Measurements from ENCODE around the gene NRXN3.
"Not testable (repeated sequence)": the region's sequence is repeated elsewhere in the genome, so short reads cannot be mapped to it uniquely, and the experiment has no call there.

NRXN3 gene

DNA sequence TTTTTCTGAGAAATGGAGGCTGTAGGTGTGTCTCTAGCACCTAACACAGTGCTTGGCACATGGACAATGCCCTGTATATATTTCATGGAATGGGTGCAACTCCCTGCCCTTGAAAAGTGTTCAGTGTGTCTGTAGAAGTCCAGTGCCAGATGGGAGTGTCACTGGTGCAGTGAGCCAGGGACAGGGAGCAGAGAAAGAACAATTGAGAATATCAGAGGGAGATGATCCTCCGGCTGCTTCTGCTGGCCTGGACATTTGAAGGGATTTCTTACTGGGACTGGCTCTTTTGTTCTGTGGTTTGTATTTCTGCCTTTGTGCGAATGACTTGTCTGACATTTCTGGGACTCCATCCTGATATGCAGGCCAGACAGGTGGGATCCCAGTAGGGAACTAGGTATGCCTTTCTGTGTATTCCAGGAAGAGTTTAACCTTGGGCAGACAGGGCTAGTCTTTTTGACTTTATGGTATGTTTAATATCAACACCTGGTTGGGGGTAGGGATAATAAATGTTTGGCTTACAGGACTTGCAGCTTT, 328.0 kb downstream of the NRXN3 start:
- Histone ChIP-seq H3K9ac (ENCODE audit: low read length) (no peak overlapping the region), H3K4me3 (ENCODE audit: low read depth in 1 of 2, low read length in 2 of 2) (no peak overlapping the region), H3K27ac (ENCODE audit: low read depth, low read length) (no peak overlapping the region), H3K27me3 (ENCODE audit: control insufficient read depth in 1 of 2, insufficient read depth in 2 of 2, low read length in 2 of 2) (no peaks in the 10 kb centered on the region), H3K4me1 (ENCODE audit: insufficient read depth, low read length) (no peaks in the 10 kb centered on the region), H3K36me3 (ENCODE audit: insufficient read depth, low read length) (no peaks in the 10 kb centered on the region), H3K9me3 (ENCODE audit: low read length) (no peaks in the 10 kb centered on the region)

DNA sequence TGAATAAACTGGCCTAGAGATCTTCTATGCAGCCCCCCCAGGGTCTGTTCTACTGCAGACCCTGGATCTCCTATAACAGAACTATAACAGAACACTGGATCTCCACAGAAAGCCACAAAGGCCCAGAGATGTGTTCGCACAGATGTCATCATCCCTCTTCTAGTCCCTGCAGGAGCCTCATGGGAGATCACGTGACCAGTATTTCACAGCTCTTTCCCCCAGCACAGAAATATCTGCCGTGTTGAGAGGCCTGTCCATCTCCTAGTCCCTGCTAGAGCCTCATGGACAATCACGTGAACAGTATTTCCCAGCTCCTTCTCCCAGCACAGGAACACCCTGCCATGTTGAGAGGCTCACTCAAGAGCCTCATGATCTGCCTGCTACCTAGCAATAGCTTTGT, 331.7 kb downstream of the NRXN3 start:
- no peak overlapping the region for H3K9ac ChIP-seq (ENCODE audit: low read length)
- H3K27ac ChIP-seq (ENCODE audit: low read depth, low read length), result no peak overlapping the region
- no peak overlapping the region for H3K4me3 ChIP-seq (ENCODE audit: low read depth in 1 of 2, low read length in 2 of 2)
- no peaks in the 10 kb centered on the region for H3K9me3 ChIP-seq (ENCODE audit: low read length)
- no peaks in the 10 kb centered on the region for H3K27me3 ChIP-seq (ENCODE audit: control insufficient read depth in 1 of 2, insufficient read depth in 2 of 2, low read length in 2 of 2)
- H3K36me3 ChIP-seq (ENCODE audit: insufficient read depth, low read length), result no peaks in the 10 kb centered on the region
- no peaks in the 10 kb centered on the region for H3K4me1 ChIP-seq (ENCODE audit: insufficient read depth, low read length)

DNA sequence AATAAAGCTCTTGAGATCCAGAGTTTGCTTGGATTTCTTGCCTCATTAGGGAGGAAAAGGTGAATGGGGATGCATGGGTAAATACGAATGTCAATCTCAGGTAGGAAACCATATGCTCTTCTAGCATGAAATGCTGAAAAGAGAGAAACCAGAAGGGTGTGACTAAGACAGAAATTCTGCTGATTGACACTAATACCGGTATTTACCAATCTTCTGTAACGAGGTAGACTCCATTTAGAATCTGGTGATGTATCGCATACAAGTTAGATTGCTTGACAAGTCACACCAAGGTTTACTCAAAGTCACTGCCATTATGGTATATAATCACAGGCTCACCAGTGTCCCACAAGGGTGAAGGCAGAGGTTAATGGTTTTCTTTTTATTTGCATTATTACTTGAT, 337.9 kb downstream of the NRXN3 start:
- Histone ChIP-seq H3K4me3 (ENCODE audit: low read depth in 1 of 2, low read length in 2 of 2) (no peak overlapping the region), H3K36me3 (ENCODE audit: insufficient read depth, low read length) (no peaks in the 10 kb centered on the region), H3K27ac (ENCODE audit: low read depth, low read length) (no peak overlapping the region), H3K4me1 (ENCODE audit: insufficient read depth, low read length) (no peaks in the 10 kb centered on the region), H3K9ac (ENCODE audit: low read length) (no peak overlapping the region), H3K27me3 (ENCODE audit: control insufficient read depth in 1 of 2, insufficient read depth in 2 of 2, low read length in 2 of 2) (no peaks in the 10 kb centered on the region), H3K9me3 (ENCODE audit: low read length) (no peaks in the 10 kb centered on the region)

DNA sequence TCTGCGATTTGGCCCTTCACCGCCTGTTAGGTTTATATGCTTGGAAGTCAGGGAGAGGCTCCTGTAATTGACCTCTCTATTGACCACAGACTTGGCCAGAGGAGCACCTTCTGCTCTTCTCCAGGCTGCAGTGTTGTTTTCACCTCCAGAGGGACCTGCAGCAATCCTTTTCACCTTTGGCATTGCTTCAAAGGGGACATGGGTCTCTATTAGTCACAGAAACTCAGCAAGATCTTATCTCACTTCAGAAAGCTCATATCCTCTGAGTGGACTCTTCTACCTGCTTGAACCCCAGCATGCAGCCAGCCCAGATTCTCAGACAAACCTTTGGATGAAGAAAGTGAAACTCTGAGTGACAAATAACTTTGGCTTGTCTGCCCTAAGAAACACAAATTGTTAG, 339.3 kb downstream of the NRXN3 start:
- H3K4me3 ChIP-seq (ENCODE audit: low read depth in 1 of 2, low read length in 2 of 2), result no peak overlapping the region
- no peaks in the 10 kb centered on the region for H3K9me3 ChIP-seq (ENCODE audit: low read length)
- no peak overlapping the region for H3K27ac ChIP-seq (ENCODE audit: low read depth, low read length)
- no peaks in the 10 kb centered on the region for H3K4me1 ChIP-seq (ENCODE audit: insufficient read depth, low read length)
- no peak overlapping the region for H3K9ac ChIP-seq (ENCODE audit: low read length)
- no peaks in the 10 kb centered on the region for H3K27me3 ChIP-seq (ENCODE audit: control insufficient read depth in 1 of 2, insufficient read depth in 2 of 2, low read length in 2 of 2)
- no peaks in the 10 kb centered on the region for H3K36me3 ChIP-seq (ENCODE audit: insufficient read depth, low read length)

DNA sequence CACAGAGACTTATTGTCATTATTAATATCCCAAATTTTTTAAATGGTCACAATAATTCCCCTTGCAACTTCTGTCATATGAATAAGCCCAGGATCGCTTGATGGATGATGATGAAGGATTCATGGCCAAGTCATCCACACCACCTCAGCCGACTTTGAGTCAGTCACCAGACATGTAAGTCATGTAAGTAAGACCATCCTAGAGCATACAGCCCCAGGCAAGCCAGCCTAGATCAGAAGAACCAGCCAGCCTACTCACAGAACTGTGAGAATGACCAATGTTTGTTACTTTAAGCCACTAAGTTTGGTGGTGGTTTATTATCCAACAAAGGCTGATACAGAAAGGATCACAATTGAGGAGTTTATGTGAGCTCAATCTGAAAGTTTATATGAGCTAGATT, 341.8 kb downstream of the NRXN3 start:
- H3K9ac ChIP-seq (ENCODE audit: low read length), result no peak overlapping the region
- H3K27me3 ChIP-seq (ENCODE audit: control insufficient read depth in 1 of 2, insufficient read depth in 2 of 2, low read length in 2 of 2), result no peaks in the 10 kb centered on the region
- no peaks in the 10 kb centered on the region for H3K9me3 ChIP-seq (ENCODE audit: low read length)
- H3K36me3 ChIP-seq (ENCODE audit: insufficient read depth, low read length), result no peaks in the 10 kb centered on the region
- no peak overlapping the region for H3K27ac ChIP-seq (ENCODE audit: low read depth, low read length)
- no peaks in the 10 kb centered on the region for H3K4me1 ChIP-seq (ENCODE audit: insufficient read depth, low read length)
- H3K4me3 ChIP-seq (ENCODE audit: low read depth in 1 of 2, low read length in 2 of 2), result no peak overlapping the region

DNA sequence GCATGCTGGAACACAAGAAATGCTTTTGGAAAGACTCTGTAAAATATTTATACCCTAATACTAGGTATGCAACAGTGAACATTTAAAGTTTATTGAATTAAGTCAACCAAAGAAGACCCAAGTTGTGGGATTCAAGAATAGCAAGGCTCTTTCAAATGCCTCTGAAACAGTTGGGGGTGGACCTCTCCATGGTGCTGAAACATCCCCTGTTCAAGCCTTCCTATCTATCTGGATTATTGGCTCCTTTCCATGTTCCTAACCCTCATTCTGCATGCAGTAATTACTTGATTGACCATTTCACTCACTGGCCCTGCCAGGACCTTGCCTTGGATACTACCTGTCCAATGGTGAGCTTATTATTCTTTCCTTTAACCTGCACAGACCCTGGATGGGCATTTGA, 349.7 kb downstream of the NRXN3 start:
- H3K9me3 ChIP-seq (ENCODE audit: low read length), result no peaks in the 10 kb centered on the region
- no peaks in the 10 kb centered on the region for H3K27me3 ChIP-seq (ENCODE audit: control insufficient read depth in 1 of 2, insufficient read depth in 2 of 2, low read length in 2 of 2)
- no peak overlapping the region for H3K27ac ChIP-seq (ENCODE audit: low read depth, low read length)
- no peak overlapping the region for H3K4me3 ChIP-seq (ENCODE audit: low read depth in 1 of 2, low read length in 2 of 2)
- H3K36me3 ChIP-seq (ENCODE audit: insufficient read depth, low read length), result no peaks in the 10 kb centered on the region
- H3K9ac ChIP-seq (ENCODE audit: low read length), result no peak overlapping the region
- no peaks in the 10 kb centered on the region for H3K4me1 ChIP-seq (ENCODE audit: insufficient read depth, low read length)

DNA sequence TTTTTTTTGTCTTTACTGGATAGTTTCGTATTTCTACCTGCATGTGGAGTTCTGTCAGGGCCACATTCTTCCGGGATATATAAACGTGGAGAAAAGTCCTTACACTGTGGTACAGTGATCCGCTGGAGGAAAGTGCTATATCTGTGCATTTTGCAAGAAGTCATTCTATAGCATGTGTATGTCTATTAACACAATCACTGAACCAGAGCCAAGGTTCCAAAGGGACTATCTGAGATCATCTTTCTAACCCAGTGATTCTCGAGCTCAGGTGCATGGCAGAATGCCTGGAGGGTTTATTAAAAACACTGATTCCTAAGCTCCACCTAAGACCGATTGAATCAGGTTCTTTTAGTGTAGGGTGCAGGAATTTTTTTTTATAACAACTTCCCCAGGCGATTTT, 354.0 kb downstream of the NRXN3 start:
- Histone ChIP-seq H3K4me1 (ENCODE audit: insufficient read depth, low read length) (no peaks in the 10 kb centered on the region), H3K4me3 (ENCODE audit: low read depth in 1 of 2, low read length in 2 of 2) (no peak overlapping the region), H3K27me3 (ENCODE audit: control insufficient read depth in 1 of 2, insufficient read depth in 2 of 2, low read length in 2 of 2) (no peaks in the 10 kb centered on the region)

DNA sequence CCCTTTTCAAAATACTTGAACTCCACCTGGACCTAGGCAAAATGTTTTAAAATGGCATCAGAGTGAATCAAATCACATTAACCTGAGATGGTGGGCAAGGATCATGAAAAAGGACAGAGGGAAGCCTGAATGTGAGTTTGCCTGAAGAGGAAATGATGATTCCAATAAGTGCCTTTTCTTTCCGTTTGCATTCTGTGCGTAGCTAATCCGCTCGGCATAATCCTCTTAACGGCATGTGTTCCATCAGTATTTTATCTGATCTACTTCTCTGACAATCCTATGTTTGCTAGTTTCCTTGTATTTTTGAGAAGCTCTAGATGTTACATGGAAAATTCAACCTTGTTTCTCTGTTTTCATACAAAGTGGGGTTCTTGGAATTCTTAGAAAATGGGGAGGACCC, 354.6 kb downstream of the NRXN3 start:
- Histone ChIP-seq H3K9ac (ENCODE audit: low read length) (no peak overlapping the region), H3K36me3 (ENCODE audit: insufficient read depth, low read length) (no peaks in the 10 kb centered on the region), H3K4me1 (ENCODE audit: insufficient read depth, low read length) (no peaks in the 10 kb centered on the region), H3K27me3 (ENCODE audit: control insufficient read depth in 1 of 2, insufficient read depth in 2 of 2, low read length in 2 of 2) (no peaks in the 10 kb centered on the region), H3K4me3 (ENCODE audit: low read depth in 1 of 2, low read length in 2 of 2) (no peak overlapping the region), H3K27ac (ENCODE audit: low read depth, low read length) (no peak overlapping the region), H3K9me3 (ENCODE audit: low read length) (no peaks in the 10 kb centered on the region)

More for the DNA sequence above, 354.0 kb downstream of the NRXN3 start:
- H3K9me3 ChIP-seq (ENCODE audit: low read length), result no peaks in the 10 kb centered on the region
- no peaks in the 10 kb centered on the region for H3K36me3 ChIP-seq (ENCODE audit: insufficient read depth, low read length)
- H3K9ac ChIP-seq (ENCODE audit: low read length), result no peak overlapping the region
- no peak overlapping the region for H3K27ac ChIP-seq (ENCODE audit: low read depth, low read length)

DNA sequence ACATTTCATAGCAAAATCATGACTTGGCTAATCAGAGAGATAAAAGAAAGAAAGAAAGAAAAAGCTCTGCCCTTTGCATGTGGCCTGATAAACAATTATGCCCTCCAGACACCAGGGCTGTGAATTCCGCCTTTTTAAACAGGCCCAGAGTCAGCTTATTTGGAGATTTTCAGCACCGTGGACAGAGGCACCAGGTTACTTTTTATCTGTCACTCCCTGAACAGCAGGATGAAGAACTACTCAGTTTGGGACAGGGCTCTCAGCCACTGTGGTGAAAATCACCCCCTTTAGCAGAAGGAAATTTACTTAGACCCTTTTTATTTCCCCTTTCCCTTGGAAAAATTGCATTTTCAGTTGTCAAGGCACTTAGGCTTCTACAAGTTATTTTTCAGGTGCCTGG, 359.9 kb downstream of the NRXN3 start:
- no peak overlapping the region for H3K27ac ChIP-seq (ENCODE audit: low read depth, low read length)
- H3K27me3 ChIP-seq (ENCODE audit: control insufficient read depth in 1 of 2, insufficient read depth in 2 of 2, low read length in 2 of 2), result no peaks in the 10 kb centered on the region
- no peaks in the 10 kb centered on the region for H3K36me3 ChIP-seq (ENCODE audit: insufficient read depth, low read length)
- no peaks in the 10 kb centered on the region for H3K4me1 ChIP-seq (ENCODE audit: insufficient read depth, low read length)
- no peaks in the 10 kb centered on the region for H3K9me3 ChIP-seq (ENCODE audit: low read length)
- H3K4me3 ChIP-seq (ENCODE audit: low read depth in 1 of 2, low read length in 2 of 2), result no peak overlapping the region
- no peak overlapping the region for H3K9ac ChIP-seq (ENCODE audit: low read length)

DNA sequence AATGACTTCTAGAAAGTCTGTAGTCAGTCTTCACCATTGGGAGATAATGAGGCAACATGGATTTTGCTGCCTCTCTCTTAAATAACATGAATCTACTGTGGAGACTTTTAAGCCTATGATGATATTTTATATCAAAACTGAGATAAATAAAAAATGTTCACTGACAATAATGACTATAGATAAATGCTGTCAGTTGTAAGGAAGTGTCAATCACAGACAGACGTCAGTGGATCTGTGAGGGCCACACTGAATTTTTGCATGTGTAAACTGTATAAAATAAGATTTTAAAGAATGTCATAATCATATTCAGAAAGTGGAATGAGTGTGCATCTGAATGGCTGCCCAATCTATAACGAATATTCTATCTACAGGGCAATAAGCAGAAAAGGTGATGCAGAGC, 364.0 kb downstream of the NRXN3 start:
- no peaks in the 10 kb centered on the region for H3K27me3 ChIP-seq (ENCODE audit: control insufficient read depth in 1 of 2, insufficient read depth in 2 of 2, low read length in 2 of 2)

DNA sequence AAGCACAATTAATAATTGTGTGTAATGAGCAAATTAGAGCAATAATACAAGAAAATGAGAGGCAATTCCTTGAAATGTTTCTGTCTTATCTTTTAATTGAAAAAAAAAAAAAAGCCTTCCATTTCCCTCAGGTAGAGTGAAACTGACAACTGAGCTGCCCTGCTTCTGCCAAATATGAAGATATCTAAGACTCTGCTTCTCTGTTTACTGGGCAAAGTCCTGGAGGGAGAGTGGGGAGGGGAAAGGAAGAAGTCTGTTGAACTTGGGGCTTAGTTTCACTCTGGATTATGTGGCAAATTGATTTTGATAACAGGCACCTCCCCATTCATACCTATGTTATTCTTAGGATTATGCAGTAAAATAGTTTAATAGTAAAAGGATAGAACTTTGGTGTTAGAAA, 364.9 kb downstream of the NRXN3 start:
- Histone ChIP-seq H3K36me3 (ENCODE audit: insufficient read depth, low read length) (no peaks in the 10 kb centered on the region), H3K4me3 (ENCODE audit: low read depth in 1 of 2, low read length in 2 of 2) (no peak overlapping the region), H3K9me3 (ENCODE audit: low read length) (no peaks in the 10 kb centered on the region), H3K9ac (ENCODE audit: low read length) (no peak overlapping the region), H3K27me3 (ENCODE audit: control insufficient read depth in 1 of 2, insufficient read depth in 2 of 2, low read length in 2 of 2) (no peaks in the 10 kb centered on the region), H3K27ac (ENCODE audit: low read depth, low read length) (no peak overlapping the region), H3K4me1 (ENCODE audit: insufficient read depth, low read length) (no peaks in the 10 kb centered on the region)

More for the DNA sequence above, 364.0 kb downstream of the NRXN3 start:
- H3K4me3 ChIP-seq (ENCODE audit: low read depth in 1 of 2, low read length in 2 of 2), result no peak overlapping the region
- H3K27ac ChIP-seq (ENCODE audit: low read depth, low read length), result no peak overlapping the region
- H3K36me3 ChIP-seq (ENCODE audit: insufficient read depth, low read length), result no peaks in the 10 kb centered on the region
- H3K4me1 ChIP-seq (ENCODE audit: insufficient read depth, low read length), result no peaks in the 10 kb centered on the region
- no peaks in the 10 kb centered on the region for H3K9me3 ChIP-seq (ENCODE audit: low read length)
- no peak overlapping the region for H3K9ac ChIP-seq (ENCODE audit: low read length)

DNA sequence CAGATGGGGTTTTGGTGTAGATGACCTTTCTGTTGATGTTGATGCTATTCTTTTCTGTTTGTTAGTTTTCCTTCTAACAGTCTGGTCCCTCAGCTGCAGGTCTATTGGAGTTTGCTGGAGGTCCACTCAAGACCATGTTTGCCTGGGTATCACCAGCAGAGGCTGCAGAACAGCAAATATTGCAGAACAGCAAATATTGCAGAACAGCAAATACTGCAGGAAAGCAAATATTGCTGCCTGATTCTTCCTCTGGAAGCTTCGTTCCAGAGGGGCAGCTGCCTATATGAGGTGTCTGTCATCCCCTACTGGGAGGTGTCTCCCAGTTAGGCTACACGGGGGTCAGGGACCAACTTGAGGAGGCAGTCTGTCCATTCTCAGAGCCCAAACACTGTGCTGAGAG, 371.6 kb downstream of the NRXN3 start:
- not testable (repeated sequence) for H3K9me3 ChIP-seq (ENCODE audit: low read length); H3K9ac ChIP-seq (ENCODE audit: low read length); H3K4me1 ChIP-seq (ENCODE audit: insufficient read depth, low read length); H3K36me3 ChIP-seq (ENCODE audit: insufficient read depth, low read length); H3K4me3 ChIP-seq (ENCODE audit: low read depth in 1 of 2, low read length in 2 of 2); H3K27me3 ChIP-seq (ENCODE audit: control insufficient read depth in 1 of 2, insufficient read depth in 2 of 2, low read length in 2 of 2); H3K27ac ChIP-seq (ENCODE audit: low read depth, low read length)

Measured in muscle layer of colon (tissue), 2 donors.